HK-2 (cell line): ENCODE data around the gene NEMP1.
"Not testable (repeated sequence)": the region's sequence is repeated elsewhere in the genome, so short reads cannot be mapped to it uniquely, and the experiment has no call there.

Source experiments
- DNase-seq: peaks from one replicate; pipeline ENCODE4 v3.0.0-alpha.2; 2018; ENCODE audit not compliant: unreplicated experiment

Gene NEMP1, protein sequence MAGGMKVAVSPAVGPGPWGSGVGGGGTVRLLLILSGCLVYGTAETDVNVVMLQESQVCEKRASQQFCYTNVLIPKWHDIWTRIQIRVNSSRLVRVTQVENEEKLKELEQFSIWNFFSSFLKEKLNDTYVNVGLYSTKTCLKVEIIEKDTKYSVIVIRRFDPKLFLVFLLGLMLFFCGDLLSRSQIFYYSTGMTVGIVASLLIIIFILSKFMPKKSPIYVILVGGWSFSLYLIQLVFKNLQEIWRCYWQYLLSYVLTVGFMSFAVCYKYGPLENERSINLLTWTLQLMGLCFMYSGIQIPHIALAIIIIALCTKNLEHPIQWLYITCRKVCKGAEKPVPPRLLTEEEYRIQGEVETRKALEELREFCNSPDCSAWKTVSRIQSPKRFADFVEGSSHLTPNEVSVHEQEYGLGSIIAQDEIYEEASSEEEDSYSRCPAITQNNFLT

GRCh38 chr12:57078519-57079404, at the start of gene NEMP1:
Gene NEMP1 (minus strand): TSS chr12:57078791. CDS start chr12:57078745, 46 bp downstream.
- peak; percentile 97 for DNase-seq

GRCh38 chr12:57127726-57128518, 49.3 kb upstream of the NEMP1 start, which contains the start of gene LRP1:
Gene LRP1 (plus strand): TSS chr12:57128483. CDS start chr12:57128965, 482 bp downstream.
- DNase-seq, result peak; percentile 80

DNA sequence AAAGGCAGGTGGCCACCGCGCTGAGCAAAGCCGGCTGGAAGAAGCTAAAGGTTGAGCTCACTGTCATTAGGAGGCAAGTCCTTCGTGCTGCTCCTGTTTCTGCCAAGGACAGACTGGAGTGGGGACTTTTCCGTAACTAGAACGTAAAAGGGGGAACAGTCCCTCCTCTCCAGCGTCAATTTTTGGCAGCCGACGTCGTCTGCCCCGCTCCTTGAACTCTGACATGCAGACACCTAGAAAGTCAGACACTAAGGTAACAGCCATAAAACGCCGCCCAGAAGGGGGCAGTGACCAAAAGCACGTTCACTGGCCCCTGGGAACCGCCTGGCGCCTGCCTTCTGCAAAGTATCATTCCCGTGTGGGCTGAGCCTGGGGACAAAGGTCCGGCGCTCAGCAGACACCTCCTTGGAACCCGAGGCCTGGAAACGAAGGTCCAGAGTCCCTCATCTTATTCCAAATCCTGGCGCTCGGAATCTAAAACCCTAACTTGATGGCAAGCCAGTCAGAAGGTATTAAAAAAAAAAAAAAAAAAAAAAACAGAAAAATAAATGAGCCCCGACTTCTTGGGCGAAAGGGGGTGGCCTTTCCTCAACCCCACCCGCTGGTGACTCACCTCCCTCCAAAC, 48.6 kb upstream of the NEMP1 start:
- peak; percentile 76 for DNase-seq

DNA sequence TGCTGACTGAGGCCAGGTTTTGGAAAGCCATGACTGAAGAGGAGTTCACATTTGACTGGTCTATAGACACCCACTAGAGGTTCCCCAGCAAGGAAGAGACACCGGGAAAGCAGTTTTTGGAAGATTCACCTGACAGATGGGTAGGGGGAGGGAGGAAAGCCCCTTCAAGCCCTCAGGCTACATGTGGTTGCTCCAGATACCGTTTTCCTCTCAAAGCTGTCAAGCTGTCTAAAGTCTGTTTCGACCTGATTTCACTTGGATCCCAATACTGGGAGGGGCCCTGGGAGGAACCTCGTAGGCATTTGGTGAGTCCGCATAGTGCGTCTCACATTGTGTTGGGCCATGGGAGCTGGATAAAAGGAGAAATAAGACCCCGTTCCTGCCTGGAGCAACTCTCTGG, 48.0 kb upstream of the NEMP1 start:
- DNase-seq, result no peak

DNA sequence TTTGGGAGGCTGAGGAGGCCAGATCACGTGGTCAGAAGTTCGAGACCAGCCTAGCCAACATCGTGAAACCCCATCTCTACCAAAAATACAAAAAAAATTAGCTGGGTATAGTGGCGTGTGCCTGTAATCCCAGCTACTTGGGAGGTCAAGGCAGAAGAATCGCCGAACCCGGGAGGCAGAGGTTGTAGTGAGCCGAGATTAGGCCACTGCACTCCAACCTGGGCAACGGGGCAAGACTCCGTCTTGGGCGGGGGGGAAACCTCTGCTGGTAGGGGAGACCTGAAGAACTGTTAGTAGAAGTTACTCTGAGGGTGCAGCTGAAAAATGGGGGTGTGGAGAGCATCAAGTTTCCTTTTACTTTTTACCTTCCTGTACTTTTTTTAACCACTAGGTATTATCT, 47.5 kb upstream of the NEMP1 start:
- no peak for DNase-seq

DNA sequence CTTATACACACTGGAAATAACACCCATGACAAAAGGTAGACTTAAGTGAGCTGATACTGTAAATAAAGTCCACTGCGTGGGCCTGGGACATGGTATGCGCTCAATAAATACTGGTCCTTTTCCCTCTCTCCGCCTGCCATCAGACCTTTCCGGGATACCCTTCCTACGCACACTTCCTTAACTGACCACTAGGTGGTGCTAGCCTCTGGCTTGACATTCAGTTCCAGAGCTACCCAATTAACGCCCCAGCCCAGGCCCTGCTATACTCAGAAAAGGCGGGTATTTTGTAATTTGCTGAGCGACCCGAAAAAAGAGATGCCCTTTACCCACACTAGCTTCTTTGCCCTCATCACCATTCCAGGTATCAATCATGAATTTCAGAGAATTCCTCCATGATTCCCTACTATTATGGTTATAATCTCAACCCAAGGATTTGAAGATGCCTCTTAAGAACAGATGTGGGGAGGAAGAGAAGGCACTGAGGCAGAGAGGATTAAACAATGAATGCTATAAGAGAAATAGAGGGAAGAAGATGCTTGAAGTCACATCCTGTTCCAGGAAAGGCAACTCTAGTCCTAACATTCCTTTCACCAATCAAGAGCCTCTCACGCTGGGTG, 45.8 kb upstream of the NEMP1 start:
- DNase-seq, result peak; percentile 74

DNA sequence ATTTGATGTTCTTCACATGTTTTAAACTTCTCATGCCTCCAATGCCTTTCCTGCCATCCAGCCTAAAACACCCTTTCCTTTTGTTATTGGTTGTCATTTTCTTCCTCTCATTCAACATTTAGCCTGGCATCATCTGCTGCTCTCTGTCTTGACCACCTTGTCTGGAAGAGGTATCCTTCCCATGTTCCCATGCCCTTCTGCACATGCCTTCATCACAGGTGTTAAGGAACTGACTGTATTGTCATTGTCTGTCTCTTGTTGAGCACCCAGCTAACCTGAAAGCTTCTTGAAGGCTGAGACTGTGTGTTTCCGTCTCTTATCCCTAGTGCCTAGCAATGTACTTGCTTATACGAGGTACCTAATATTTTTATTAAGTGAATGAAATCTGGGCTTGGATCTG, 45.2 kb upstream of the NEMP1 start:
- no peak for DNase-seq

DNA sequence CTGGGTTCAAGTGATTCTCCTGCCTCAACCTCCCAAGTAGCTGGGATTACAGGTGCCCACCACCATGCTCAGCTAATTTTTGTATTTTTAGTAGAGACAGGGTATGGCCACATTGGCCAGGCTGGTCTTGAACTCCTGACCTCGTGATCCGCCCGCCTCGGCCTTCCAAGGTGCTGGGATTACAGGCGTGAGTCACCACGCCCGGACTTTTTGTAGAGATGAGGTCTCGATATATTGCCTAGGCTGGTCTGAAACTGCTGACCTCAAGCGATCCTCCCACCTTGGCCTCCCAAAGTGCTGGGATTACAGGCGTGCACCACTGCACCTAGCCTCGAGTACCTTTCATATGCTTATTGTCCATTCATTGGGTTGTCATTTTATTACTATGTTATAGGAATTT, 42.1 kb upstream of the NEMP1 start:
- not testable (repeated sequence) for DNase-seq

- DNase-seq, result no peak
These were observed 40.9 kb upstream of the NEMP1 start for GRCh38 chr12:57119294-57120085.

- DNase-seq, result peak; percentile 54
These were observed 40.2 kb upstream of the NEMP1 start for GRCh38 chr12:57118711-57119271.

GRCh38 chr12:57116580-57117281, 38.1 kb upstream of the NEMP1 start:
- no peak for DNase-seq

DNA sequence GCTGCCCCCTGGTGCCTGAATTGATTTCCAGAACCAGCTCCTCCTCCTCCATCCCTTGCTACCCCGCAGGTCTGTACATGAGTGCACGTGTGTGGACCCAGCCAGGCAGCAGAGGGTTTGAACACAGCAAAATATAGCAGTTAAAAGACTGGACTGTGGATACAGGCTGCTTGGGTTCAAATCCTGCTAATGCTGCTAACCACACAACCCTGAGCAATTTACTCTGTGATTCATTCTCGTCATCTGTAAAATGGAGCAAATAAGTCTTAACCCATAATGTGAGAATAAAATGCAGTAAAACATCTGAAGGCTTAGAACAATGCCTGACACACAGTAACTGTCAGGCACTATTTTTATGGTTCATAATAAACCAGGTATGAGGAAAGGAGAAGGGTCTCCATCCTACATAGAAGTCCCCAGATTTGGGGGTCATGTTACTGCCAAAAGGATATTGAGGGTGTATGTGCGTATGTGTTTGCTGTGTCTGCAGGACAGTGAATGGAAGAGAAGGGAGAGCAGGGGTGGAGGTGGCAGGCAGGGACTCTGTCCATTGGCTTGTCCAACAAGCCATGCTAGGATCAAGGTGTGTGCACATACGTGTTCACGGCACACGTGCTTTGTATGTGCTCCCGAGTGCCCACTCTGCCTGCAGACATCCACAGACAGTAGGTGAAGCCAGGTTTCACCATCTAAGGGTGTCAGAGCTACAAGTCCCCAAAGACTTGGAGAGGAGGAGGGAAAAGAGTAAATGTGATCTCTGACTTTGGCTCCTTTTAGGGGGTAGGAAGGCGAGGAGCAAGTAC, 34.1 kb upstream of the NEMP1 start:
- DNase-seq, result no peak

DNA sequence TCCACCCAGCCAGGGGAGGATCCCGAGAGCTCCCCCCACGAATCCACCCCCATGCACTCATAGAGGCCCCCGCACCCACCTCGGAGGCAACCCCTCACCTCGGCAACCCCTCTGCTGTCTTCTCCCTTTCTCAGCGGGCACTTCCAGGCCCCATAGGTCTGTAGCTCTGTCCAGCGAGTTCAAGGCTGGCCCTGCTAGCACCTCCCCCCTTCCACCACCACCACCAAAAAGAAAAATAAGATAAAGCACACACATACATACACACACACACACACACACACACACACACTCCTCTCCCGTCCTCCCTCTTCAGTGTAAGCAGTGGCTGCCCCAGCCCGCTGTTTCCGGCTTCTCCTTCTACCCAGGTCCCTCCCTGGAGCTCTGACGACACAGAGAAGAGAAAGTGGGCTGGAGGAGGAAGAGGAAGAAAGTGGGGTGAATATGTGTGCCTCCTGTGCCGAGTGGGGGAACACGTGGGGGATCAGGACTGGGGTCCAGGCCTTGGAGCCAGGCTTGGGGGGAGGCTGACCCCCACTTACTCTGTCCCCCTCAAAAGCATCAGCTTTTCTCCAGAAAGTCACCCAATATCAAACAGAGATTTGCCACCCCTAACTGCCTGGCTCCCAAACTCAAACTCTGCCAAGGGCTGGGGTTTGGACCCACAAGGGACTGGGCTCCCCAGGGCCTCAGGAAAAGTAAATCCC, 32.6 kb upstream of the NEMP1 start, which contains the start of gene STAT6:
Gene STAT6, minus strand, starts transcription at position 332 of the 704 bp plus-strand sequence. CDS start 3,084 bp downstream, outside the sequence.
- DNase-seq, result peak; percentile 80

GRCh38 chr12:57110104-57111030, 31.8 kb upstream of the NEMP1 start:
- peak; percentile 73 for DNase-seq

DNA sequence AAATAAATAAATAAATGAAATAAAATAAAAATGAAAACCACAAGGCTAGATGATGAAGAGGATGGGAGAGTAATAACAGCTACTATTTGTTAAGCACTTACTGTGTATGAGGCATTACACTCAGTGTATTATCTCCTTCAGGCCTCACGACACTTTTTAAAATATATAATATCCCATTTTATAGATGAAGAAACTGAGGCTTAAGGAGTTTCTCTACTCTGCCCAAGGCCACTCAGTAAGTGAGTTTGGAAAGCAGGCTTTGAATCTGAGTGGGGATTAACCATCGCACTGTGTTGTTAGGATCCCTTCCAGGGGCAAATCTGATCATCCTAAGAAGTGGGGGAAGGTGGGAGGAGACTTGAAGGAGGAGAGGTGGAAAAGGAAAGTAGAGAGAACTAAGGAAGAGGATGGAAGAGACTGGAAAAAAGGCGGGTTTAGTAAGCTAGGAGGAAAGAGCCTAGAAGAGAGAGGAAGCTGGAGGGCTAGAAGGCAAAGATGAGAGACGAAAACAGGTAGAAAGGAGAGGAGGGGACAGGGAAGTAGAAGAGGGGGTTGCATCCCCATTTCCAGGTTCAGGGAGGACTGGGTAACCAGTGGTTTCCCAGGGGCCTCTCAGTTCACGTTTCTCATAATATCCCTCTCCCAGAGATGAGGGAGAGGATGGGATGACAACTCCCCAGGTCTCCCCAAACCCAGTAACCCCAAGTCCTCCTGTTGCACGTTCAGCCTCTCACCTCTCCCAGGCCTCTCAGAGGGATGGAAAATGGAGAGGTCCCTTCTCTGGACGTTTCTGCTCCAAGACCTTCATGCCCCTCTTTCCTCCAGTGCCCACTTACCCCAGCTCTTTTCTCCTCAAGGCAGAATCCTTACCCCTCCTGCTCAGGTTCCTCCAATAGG, 30.9 kb upstream of the NEMP1 start:
- no peak for DNase-seq
